ENCODE data around the gene MINDY1. TPM values are rescaled to one million over a fixed set of nuclear protein-coding genes. Genes with fewer than 3 reads are reported as not detected.

The MINDY1 gene
- total and polyA plus RNA-seq, 9 of the 15 experiments (the other 6 are each of a cell fraction or from before 2014, with no cell fraction given) = 0.49 to 11.0 (median 6.0) TPM

- no peak for TF ChIP-seq ZNF277 (CRISPR knock-in tag; IDR thresholded peaks at IDR 0.05; ENCODE audit: borderline replicate concordance)
These were observed 3.5 kb downstream of the MINDY1 start (continued) for GRCh38 chr1:151003180-151003579.

GRCh38 chr1:151002611-151003010 is 4.1 kb downstream of the MINDY1 start:
- peak overlapping the region; percentile 14; the same call in 1 of the 3 replicates for H3K27ac ChIP-seq (ENCODE audit: extremely low read depth, low read depth, low read length)
- H2AFZ ChIP-seq (ENCODE audit: low read depth, low read length) = no peak overlapping the region
- H4K20me1 ChIP-seq (replicated peaks; ENCODE audit: control insufficient read depth, insufficient read depth, low read length) = no peaks in the 10 kb centered on the region
- no peak for ATAC-seq
- no peaks in the 10 kb centered on the region for H3K27me3 ChIP-seq (ENCODE audit: control insufficient read depth in 2 of 2, insufficient read depth in 2 of 2, low read length in 2 of 2)
- no TSS peak for BruUV-seq (replicated peaks)
- 17% methylated on average over 2 of the region's 2 CpGs for WGBS (ENCODE audit: insufficient coverage, low coverage, missing lambda C conversion rate)
- H3K9me1 ChIP-seq (ENCODE audit: control insufficient read depth, insufficient read depth, low read length) = no peaks in the 10 kb centered on the region
- DNase-seq (ENCODE audit: extremely low read depth in 1 of 4, low spot score in 3 of 4) = no peak
- peaks cover 7% of the 10 kb centered on the region; the same call in 2 of the 3 replicates for H3K36me3 ChIP-seq (ENCODE audit: control insufficient read depth, insufficient read depth, low read length)
- H3K79me2 ChIP-seq (ENCODE audit: control insufficient read depth, insufficient read depth, low read length) = peaks cover 9% of the 10 kb centered on the region; the same call in 1 of the 3 replicates
- in situ Hi-C loops (cut with MboI) (no loop called here), intact Hi-C loops (cut with micrococcal nuclease) (no loop called here)
- peak overlapping the region in 1 of 2 experiments; percentile 69; a peak in 1 of 4 replicates for H3K9ac ChIP-seq (ENCODE audit: insufficient read depth in 1 of 2, low read depth in 2 of 2, low read length in 2 of 2)
- FAIRE-seq = no peak
- H3K4me3 ChIP-seq = no peak overlapping the region
- POLR2A ChIA-PET = interaction anchor here (0.7 to 2.0 kb wide), 2 partner anchors 25 to 119 kb away, joined by 3 to 6 read pairs; no protein-coding TSS in a partner anchor
- peaks cover 51 to 64% of the 10 kb centered on the region in 2 experiments for H3K4me1 ChIP-seq (replicated peaks in 1 of 2; ENCODE audit: control insufficient read depth in 2 of 2, insufficient read depth in 2 of 2, low read length in 2 of 2)
- CTCF ChIA-PET (ENCODE audit: low intra/inter-chr PET ratio) = no interaction called here
- H3K4me2 ChIP-seq (ENCODE audit: insufficient read depth, low read length) = no peak overlapping the region
- H3K9me3 ChIP-seq (replicated peaks; ENCODE audit: control insufficient read depth, insufficient read depth, low read depth, low read length) = no peaks in the 10 kb centered on the region
- TF ChIP-seq MYBL2 (IDR thresholded peaks at IDR 0.05; ENCODE audit: low read depth) (no peak), MYBL2 (CRISPR knock-in tag; IDR thresholded peaks at IDR 0.05; ENCODE audit: borderline replicate concordance) (no peak), TCF15 (CRISPR knock-in tag; IDR thresholded peaks at IDR 0.05) (no peak), HMG20B (CRISPR knock-in tag; IDR thresholded peaks at IDR 0.05) (no peak), HINFP (tag; conservative IDR thresholded peaks at IDR 0.05; ENCODE audit: low read depth) (no peak), ZBTB5 (IDR thresholded peaks at IDR 0.05) (no peak), LEF1 (IDR thresholded peaks at IDR 0.05) (no peak), GTF3C2 (IDR thresholded peaks at IDR 0.05; ENCODE audit: borderline replicate concordance, extremely low read depth, insufficient read length) (no peak)

Measured in K562 (cell line).